ENCODE data around the gene CNGB1.

DNA sequence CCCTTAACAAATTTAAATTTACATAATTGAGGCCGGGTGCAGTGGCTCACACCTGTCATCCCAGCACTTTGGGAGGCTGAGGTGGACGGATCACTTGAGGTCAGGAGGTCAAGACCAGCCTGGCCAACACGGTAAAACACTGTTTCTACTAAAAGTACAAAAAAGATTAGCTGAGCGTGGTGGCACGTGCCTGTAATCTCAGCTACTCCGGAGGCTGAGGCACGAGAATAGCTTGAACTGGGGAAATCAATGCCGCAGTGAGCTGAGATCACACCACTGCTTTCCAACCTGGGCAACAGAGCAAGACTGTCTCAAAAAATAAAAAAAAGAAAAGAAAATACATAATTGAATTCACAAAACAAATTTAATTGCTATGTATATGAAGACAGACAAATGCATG, 112.3 kb downstream of the CNGB1 start:
- TF ChIP-seq CTCF (conservative IDR thresholded peaks at IDR 0.05; ENCODE audit: low read length) (no peak), EZH2phosphoT487 (IDR thresholded peaks at IDR 0.05; ENCODE audit: borderline replicate concordance, low read depth, low read length) (no peak)

Measured in OCI-LY7 (cell line).